ENCODE data around the gene FGD4. TPM values are rescaled to one million over a fixed set of nuclear protein-coding genes. Genes with fewer than 3 reads are reported as not detected.

The FGD4 gene
- total RNA-seq, 2 experiments from 2014 or later: 0.25 to 0.34 TPM

- intact Hi-C loops (cut with DNase I, micrococcal nuclease): no loop called here
- no peaks in the 10 kb centered on the region for H3K36me3 ChIP-seq (ENCODE audit: insufficient read depth, low read length)
- DNase-seq: no peak
- ChIA-PET CTCF (no interaction called here), POLR2A (no interaction called here)
- Mint-ChIP-seq H3K4me3 (peak overlapping the region; percentile 67), H3K36me3 (ENCODE audit: low read depth) (peaks cover 30% of the 10 kb centered on the region), H3K4me1 (ENCODE audit: low read depth) (peaks cover 39% of the 10 kb centered on the region), H3K27ac (no peak overlapping the region), H3K9me3 (no peaks in the 10 kb centered on the region), H3K27me3 (no peaks in the 10 kb centered on the region)
- H3K27ac ChIP-seq (ENCODE audit: low read depth in 1 of 2, low read length in 2 of 2): no peak overlapping the region
- peaks cover 11% of the 10 kb centered on the region for H3K4me1 ChIP-seq (ENCODE audit: insufficient read depth, low read length)
- ATAC-seq (ENCODE audit: poor library complexity): no peak
- no peaks in the 10 kb centered on the region for H3K27me3 ChIP-seq (ENCODE audit: control insufficient read depth in 1 of 2, insufficient read depth in 2 of 2, low read length in 2 of 2)
- H3K4me3 ChIP-seq (ENCODE audit: low read length): no peak overlapping the region
- no peaks in the 10 kb centered on the region for H3K9me3 ChIP-seq (ENCODE audit: control insufficient read depth in 1 of 2, insufficient read depth in 1 of 2, low read length in 2 of 2)
- TF ChIP-seq, protein P1, sequence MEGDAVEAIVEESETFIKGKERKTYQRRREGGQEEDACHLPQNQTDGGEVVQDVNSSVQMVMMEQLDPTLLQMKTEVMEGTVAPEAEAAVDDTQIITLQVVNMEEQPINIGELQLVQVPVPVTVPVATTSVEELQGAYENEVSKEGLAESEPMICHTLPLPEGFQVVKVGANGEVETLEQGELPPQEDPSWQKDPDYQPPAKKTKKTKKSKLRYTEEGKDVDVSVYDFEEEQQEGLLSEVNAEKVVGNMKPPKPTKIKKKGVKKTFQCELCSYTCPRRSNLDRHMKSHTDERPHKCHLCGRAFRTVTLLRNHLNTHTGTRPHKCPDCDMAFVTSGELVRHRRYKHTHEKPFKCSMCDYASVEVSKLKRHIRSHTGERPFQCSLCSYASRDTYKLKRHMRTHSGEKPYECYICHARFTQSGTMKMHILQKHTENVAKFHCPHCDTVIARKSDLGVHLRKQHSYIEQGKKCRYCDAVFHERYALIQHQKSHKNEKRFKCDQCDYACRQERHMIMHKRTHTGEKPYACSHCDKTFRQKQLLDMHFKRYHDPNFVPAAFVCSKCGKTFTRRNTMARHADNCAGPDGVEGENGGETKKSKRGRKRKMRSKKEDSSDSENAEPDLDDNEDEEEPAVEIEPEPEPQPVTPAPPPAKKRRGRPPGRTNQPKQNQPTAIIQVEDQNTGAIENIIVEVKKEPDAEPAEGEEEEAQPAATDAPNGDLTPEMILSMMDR (IDR thresholded peaks at IDR 0.05): no peak
Measured at GRCh38 chr12:32681272-32681671, 281.9 kb downstream of the FGD4 start.

DNA sequence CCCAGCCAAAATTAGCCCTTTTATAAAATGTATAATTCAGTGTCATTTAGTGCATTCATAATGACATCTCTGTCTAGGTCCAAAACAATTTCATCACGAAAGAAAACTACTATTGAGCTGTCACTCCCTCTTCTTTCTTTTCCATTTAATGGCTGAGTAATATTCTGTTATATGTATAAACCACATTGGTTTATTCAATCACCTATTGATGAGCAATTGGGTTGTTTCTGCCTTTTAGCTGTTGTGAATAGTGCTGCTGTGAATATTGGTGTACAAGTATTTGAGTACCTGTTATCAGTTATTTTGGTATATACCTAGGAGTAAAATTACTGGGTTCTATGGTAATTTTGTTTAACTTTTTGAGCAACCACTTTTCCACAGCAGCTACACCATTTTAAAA lies 287.0 kb downstream of the FGD4 start:
- Histone ChIP-seq H3K27ac (ENCODE audit: low read depth in 1 of 2, low read length in 2 of 2) (no peak overlapping the region), H3K4me3 (ENCODE audit: low read length) (no peak overlapping the region), H3K36me3 (ENCODE audit: insufficient read depth, low read length) (no peaks in the 10 kb centered on the region), H3K9me3 (ENCODE audit: control insufficient read depth in 1 of 2, insufficient read depth in 1 of 2, low read length in 2 of 2) (no peaks in the 10 kb centered on the region), H3K4me1 (ENCODE audit: insufficient read depth, low read length) (no peaks in the 10 kb centered on the region), H3K27me3 (ENCODE audit: control insufficient read depth in 1 of 2, insufficient read depth in 2 of 2, low read length in 2 of 2) (no peaks in the 10 kb centered on the region)
- H3K36me3 Mint-ChIP-seq (ENCODE audit: low read depth): peaks cover 48% of the 10 kb centered on the region
- H3K4me3 Mint-ChIP-seq: no peak overlapping the region
- no peak for DNase-seq
- ChIA-PET CTCF (interaction anchor here (0.6 to 1.4 kb wide), 2 partner anchors 22 to 771 kb away, joined by 3 read pairs; no protein-coding TSS in a partner anchor), POLR2A (interaction anchor here (1.0 kb wide), 1 partner anchor 69 kb away, joined by 3 read pairs; the partner anchor contains the start of gene YARS2)
- no peaks in the 10 kb centered on the region for H3K27me3 Mint-ChIP-seq
- intact Hi-C loops (cut with DNase I, micrococcal nuclease): no loop called here
- no peak overlapping the region for H3K27ac Mint-ChIP-seq
- H3K9me3 Mint-ChIP-seq: no peaks in the 10 kb centered on the region
- no peak for ATAC-seq (ENCODE audit: poor library complexity)
- peaks cover 53% of the 10 kb centered on the region for H3K4me1 Mint-ChIP-seq (ENCODE audit: low read depth)
- TF ChIP-seq, protein P1 (IDR thresholded peaks at IDR 0.05): no peak

DNA sequence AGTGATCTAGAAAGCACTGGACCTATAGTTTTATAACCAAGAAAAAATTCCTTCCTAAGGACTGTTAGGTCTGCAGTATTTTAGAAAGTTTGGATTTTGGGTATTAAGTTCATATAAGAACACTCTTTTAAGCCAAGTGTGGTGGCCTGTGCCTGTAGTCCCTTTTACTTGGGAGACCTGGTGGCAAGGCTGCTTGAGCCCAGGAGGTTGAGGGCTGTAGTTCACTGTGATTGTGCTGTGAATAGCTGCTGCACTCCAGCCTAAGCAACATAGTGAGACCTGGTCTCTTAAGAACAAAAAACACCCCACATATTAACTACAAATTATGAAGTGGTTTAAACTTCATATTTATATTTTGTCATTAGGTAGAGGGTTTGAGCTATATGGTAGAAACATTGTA lies 289.4 kb downstream of the FGD4 start:
- H3K27ac Mint-ChIP-seq: no peak overlapping the region
- ChIA-PET CTCF (no interaction called here), POLR2A (interaction anchor here (1.1 kb wide), 1 partner anchor 67 kb away, joined by 3 read pairs; the partner anchor contains the start of gene YARS2)
- Histone ChIP-seq H3K27me3 (ENCODE audit: control insufficient read depth in 1 of 2, insufficient read depth in 2 of 2, low read length in 2 of 2) (no peaks in the 10 kb centered on the region), H3K36me3 (ENCODE audit: insufficient read depth, low read length) (no peaks in the 10 kb centered on the region), H3K9me3 (ENCODE audit: control insufficient read depth in 1 of 2, insufficient read depth in 1 of 2, low read length in 2 of 2) (no peaks in the 10 kb centered on the region), H3K4me3 (ENCODE audit: low read length) (no peak overlapping the region), H3K4me1 (ENCODE audit: insufficient read depth, low read length) (no peaks in the 10 kb centered on the region), H3K27ac (ENCODE audit: low read depth in 1 of 2, low read length in 2 of 2) (no peak overlapping the region)
- DNase-seq: no peak
- H3K9me3 Mint-ChIP-seq: no peaks in the 10 kb centered on the region
- TF ChIP-seq, protein P1 (IDR thresholded peaks at IDR 0.05): no peak
- intact Hi-C loops (cut with DNase I, micrococcal nuclease): no loop called here
- no peak for ATAC-seq (ENCODE audit: poor library complexity)
- no peaks in the 10 kb centered on the region for H3K27me3 Mint-ChIP-seq
- peaks cover 41% of the 10 kb centered on the region for H3K36me3 Mint-ChIP-seq (ENCODE audit: low read depth)
- H3K4me1 Mint-ChIP-seq (ENCODE audit: low read depth): peaks cover 61% of the 10 kb centered on the region
- no peak overlapping the region for H3K4me3 Mint-ChIP-seq
